ENCODE measurements around the gene GATM. TPM values are rescaled to one million over a fixed set of nuclear protein-coding genes. Genes with fewer than 3 reads are reported as not detected.

The GATM gene
- total RNA-seq, 2 donors from 2014 or later, result 1,064 to 1,447 TPM

GRCh38 chr15:45397116-45397665 is 18.8 kb upstream of the GATM start:
- H3K36me3 ChIP-seq (replicated peaks in 1 of 2; ENCODE audit: insufficient read depth in 1 of 2, low read depth in 2 of 2), result no peaks in the 10 kb centered on the region
- intact Hi-C loops (cut with DNase I), result no loop called here
- no peaks in the 10 kb centered on the region for H3K9me3 ChIP-seq
- H3K27me3 ChIP-seq, result no peaks in the 10 kb centered on the region
- peak overlapping the region; percentile 4 to 94 (median 60) for H3K27ac ChIP-seq
- no peak overlapping the region for H3K4me3 ChIP-seq
- peaks cover 77% of the 10 kb centered on the region for H3K4me1 ChIP-seq
- DNase-seq, result peak in 1 of 4 donors; percentile 23
- no peak for TF ChIP-seq CTCF (IDR thresholded peaks at IDR 0.05)
- TF ChIP-seq POLR2A (IDR thresholded peaks at IDR 0.05), result peak in 1 of 3 donors; percentile 34
- 35 to 41% methylated on average over 6 of the region's 6 CpGs for WGBS, 2 donors
- no peak for ATAC-seq

GRCh38 chr15:45395943-45396342 is 17.6 kb upstream of the GATM start:
- no peaks in the 10 kb centered on the region for H3K36me3 ChIP-seq (replicated peaks in 1 of 2; ENCODE audit: insufficient read depth in 1 of 2, low read depth in 2 of 2)
- H3K27me3 ChIP-seq, result no peaks in the 10 kb centered on the region
- ATAC-seq, result no peak
- intact Hi-C loops (cut with DNase I), result no loop called here
- H3K27ac ChIP-seq, result peak overlapping the region in 3 of 4 donors; percentile 26 to 94 (median 49)
- WGBS, 2 donors, result 36 to 47% methylated on average over 4 of the region's 4 CpGs
- no peak for TF ChIP-seq POLR2A (IDR thresholded peaks at IDR 0.05)
- TF ChIP-seq CTCF (IDR thresholded peaks at IDR 0.05), result no peak
- H3K9me3 ChIP-seq, result no peaks in the 10 kb centered on the region
- H3K4me1 ChIP-seq, result peaks cover 85% of the 10 kb centered on the region
- no peak for DNase-seq
- H3K4me3 ChIP-seq, result no peak overlapping the region

- peaks cover 86% of the 10 kb centered on the region for H3K4me1 ChIP-seq
- DNase-seq, result no peak
- no peak overlapping the region for H3K4me3 ChIP-seq
- H3K9me3 ChIP-seq, result no peaks in the 10 kb centered on the region
- ATAC-seq, result no peak
- no peaks in the 10 kb centered on the region for H3K27me3 ChIP-seq
- H3K36me3 ChIP-seq (replicated peaks in 1 of 2; ENCODE audit: insufficient read depth in 1 of 2, low read depth in 2 of 2), result no peaks in the 10 kb centered on the region
- 59 to 78% methylated on average over 2 of the region's 2 CpGs for WGBS, 2 donors
- TF ChIP-seq CTCF (IDR thresholded peaks at IDR 0.05) (no peak), POLR2A (IDR thresholded peaks at IDR 0.05) (no peak)
- H3K27ac ChIP-seq, result peak overlapping the region in 3 of 4 donors; percentile 53 to 94 (median 66)
- intact Hi-C loops (cut with DNase I), result loop anchor here (5.0 kb wide), 1 partner anchor 192 kb away; no protein-coding TSS in a partner anchor
Observed at GRCh38 chr15:45394681-45395080, 16.3 kb upstream of the GATM start.

DNA sequence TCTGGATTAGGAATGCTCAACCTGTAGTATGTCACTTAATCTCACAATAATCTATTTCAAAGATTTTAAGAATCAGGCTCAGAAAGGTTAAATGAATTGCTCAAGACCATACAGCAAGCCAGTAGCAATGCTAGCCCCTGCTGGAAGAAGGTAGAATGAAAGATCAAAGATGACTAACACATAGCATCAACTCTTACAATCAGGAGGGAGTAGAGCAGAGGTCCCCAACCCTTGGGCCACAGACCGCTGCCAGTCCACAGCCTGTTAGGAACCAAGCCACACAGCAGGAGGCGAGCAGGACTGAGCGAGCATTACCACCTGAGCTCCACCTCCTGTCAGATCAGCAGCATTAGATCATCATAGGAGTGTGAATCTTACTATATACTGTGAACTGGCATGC is 15.5 kb upstream of the GATM start:
- Histone ChIP-seq H3K4me3 (no peak overlapping the region), H3K9me3 (no peaks in the 10 kb centered on the region), H3K36me3 (replicated peaks in 1 of 2; ENCODE audit: insufficient read depth in 1 of 2, low read depth in 2 of 2) (no peaks in the 10 kb centered on the region), H3K4me1 (peaks cover 88% of the 10 kb centered on the region), H3K27me3 (no peaks in the 10 kb centered on the region), H3K27ac (peak overlapping the region in 3 of 4 donors; percentile 53 to 94 (median 66))
- DNase-seq, result peak; percentile 53 to 75 (median 64)
- peak; percentile 67 for ATAC-seq
- TF ChIP-seq CTCF (IDR thresholded peaks at IDR 0.05) (peak in 4 of 7 experiments; percentile 42 to 49 (median 45)), POLR2A (IDR thresholded peaks at IDR 0.05) (peak in 1 of 3 donors; percentile 26)
- intact Hi-C loops (cut with DNase I), result loop anchor here (5.0 kb wide), 1 partner anchor 192 kb away; no protein-coding TSS in a partner anchor
- WGBS, 2 donors, result 40 to 44% methylated on average over 3 of the region's 3 CpGs

GRCh38 chr15:45392584-45392855 is 14.2 kb upstream of the GATM start:
- no peak for TF ChIP-seq CTCF (IDR thresholded peaks at IDR 0.05)
- no peak for TF ChIP-seq POLR2A (IDR thresholded peaks at IDR 0.05)
- DNase-seq (no peak), ATAC-seq (no peak)
- Histone ChIP-seq H3K27me3 (no peaks in the 10 kb centered on the region), H3K27ac (peak overlapping the region in 2 of 4 donors; percentile 70 to 94), H3K4me3 (no peak overlapping the region), H3K4me1 (peaks cover 96% of the 10 kb centered on the region), H3K9me3 (no peaks in the 10 kb centered on the region), H3K36me3 (replicated peaks in 1 of 2; ENCODE audit: insufficient read depth in 1 of 2, low read depth in 2 of 2) (no peaks in the 10 kb centered on the region)
- intact Hi-C loops (cut with DNase I), result loop anchor here (5.0 kb wide), 1 partner anchor 190 kb away; no protein-coding TSS in a partner anchor
